ENCODE data around the gene STAT4.

The STAT4 gene

GRCh38 chr2:190986221-190986953, 164.4 kb downstream of the STAT4 start:
- H3K4me3 ChIP-seq (ENCODE audit: low read depth in 1 of 2, low read length in 2 of 2), result no peak overlapping the region
- no peaks in the 10 kb centered on the region for H3K27me3 ChIP-seq (ENCODE audit: low read depth, low read length)
- H3K9me3 ChIP-seq (ENCODE audit: control insufficient read depth in 1 of 2, low read length in 2 of 2), result no peaks in the 10 kb centered on the region
- no peaks in the 10 kb centered on the region for H3K4me1 ChIP-seq (ENCODE audit: control insufficient read depth in 1 of 2, insufficient read depth in 2 of 2, low read length in 2 of 2)
- peaks cover 96% of the 10 kb centered on the region in 2 donors for H3K36me3 ChIP-seq (ENCODE audit: control insufficient read depth in 1 of 2, insufficient read depth in 2 of 2, low read length in 2 of 2)
- no peak overlapping the region for H3K27ac ChIP-seq (ENCODE audit: low read length)

- peaks cover 95 to 96% of the 10 kb centered on the region in 2 donors for H3K36me3 ChIP-seq (ENCODE audit: control insufficient read depth in 1 of 2, insufficient read depth in 2 of 2, low read length in 2 of 2)
- no peaks in the 10 kb centered on the region for H3K4me1 ChIP-seq (ENCODE audit: control insufficient read depth in 1 of 2, insufficient read depth in 2 of 2, low read length in 2 of 2)
- H3K4me3 ChIP-seq (ENCODE audit: low read depth in 1 of 2, low read length in 2 of 2), result no peak overlapping the region
- no peaks in the 10 kb centered on the region for H3K27me3 ChIP-seq (ENCODE audit: low read depth, low read length)
- H3K9me3 ChIP-seq (ENCODE audit: control insufficient read depth in 1 of 2, low read length in 2 of 2), result no peaks in the 10 kb centered on the region
- H3K27ac ChIP-seq (ENCODE audit: low read length), result no peak overlapping the region
Observed at GRCh38 chr2:190984595-190984994, 166.2 kb downstream of the STAT4 start.

GRCh38 chr2:190982262-190983034, 168.3 kb downstream of the STAT4 start:
- H3K9me3 ChIP-seq (ENCODE audit: control insufficient read depth in 1 of 2, low read length in 2 of 2), result no peaks in the 10 kb centered on the region
- H3K27me3 ChIP-seq (ENCODE audit: low read depth, low read length), result no peaks in the 10 kb centered on the region
- no peak overlapping the region for H3K27ac ChIP-seq (ENCODE audit: low read length)
- peaks cover 96 to 99% of the 10 kb centered on the region in 2 donors for H3K36me3 ChIP-seq (ENCODE audit: control insufficient read depth in 1 of 2, insufficient read depth in 2 of 2, low read length in 2 of 2)
- H3K4me1 ChIP-seq (ENCODE audit: control insufficient read depth in 1 of 2, insufficient read depth in 2 of 2, low read length in 2 of 2), result no peaks in the 10 kb centered on the region
- no peak overlapping the region for H3K4me3 ChIP-seq (ENCODE audit: low read depth in 1 of 2, low read length in 2 of 2)

- Histone ChIP-seq H3K9me3 (ENCODE audit: control insufficient read depth in 1 of 2, low read length in 2 of 2) (no peaks in the 10 kb centered on the region), H3K4me3 (ENCODE audit: low read depth in 1 of 2, low read length in 2 of 2) (no peak overlapping the region), H3K4me1 (ENCODE audit: control insufficient read depth in 1 of 2, insufficient read depth in 2 of 2, low read length in 2 of 2) (no peaks in the 10 kb centered on the region), H3K27ac (ENCODE audit: low read length) (no peak overlapping the region), H3K36me3 (ENCODE audit: control insufficient read depth in 1 of 2, insufficient read depth in 2 of 2, low read length in 2 of 2) (peaks cover 94 to 95% of the 10 kb centered on the region in 2 donors), H3K27me3 (ENCODE audit: low read depth, low read length) (no peaks in the 10 kb centered on the region)
Observed at GRCh38 chr2:190981733-190982132, 169.1 kb downstream of the STAT4 start.

GRCh38 chr2:190981333-190981732, 169.5 kb downstream of the STAT4 start:
- Histone ChIP-seq H3K36me3 (ENCODE audit: control insufficient read depth in 1 of 2, insufficient read depth in 2 of 2, low read length in 2 of 2) (peaks cover 94 to 95% of the 10 kb centered on the region in 2 donors), H3K9me3 (ENCODE audit: control insufficient read depth in 1 of 2, low read length in 2 of 2) (no peaks in the 10 kb centered on the region), H3K4me1 (ENCODE audit: control insufficient read depth in 1 of 2, insufficient read depth in 2 of 2, low read length in 2 of 2) (no peaks in the 10 kb centered on the region), H3K27ac (ENCODE audit: low read length) (no peak overlapping the region), H3K4me3 (ENCODE audit: low read depth in 1 of 2, low read length in 2 of 2) (no peak overlapping the region), H3K27me3 (ENCODE audit: low read depth, low read length) (no peaks in the 10 kb centered on the region)

- Histone ChIP-seq H3K9me3 (ENCODE audit: control insufficient read depth in 1 of 2, low read length in 2 of 2) (no peaks in the 10 kb centered on the region), H3K36me3 (ENCODE audit: control insufficient read depth in 1 of 2, insufficient read depth in 2 of 2, low read length in 2 of 2) (peaks cover 94 to 95% of the 10 kb centered on the region in 2 donors), H3K4me1 (ENCODE audit: control insufficient read depth in 1 of 2, insufficient read depth in 2 of 2, low read length in 2 of 2) (no peaks in the 10 kb centered on the region), H3K27ac (ENCODE audit: low read length) (no peak overlapping the region), H3K27me3 (ENCODE audit: low read depth, low read length) (no peaks in the 10 kb centered on the region), H3K4me3 (ENCODE audit: low read depth in 1 of 2, low read length in 2 of 2) (no peak overlapping the region)
Observed at GRCh38 chr2:190980630-190981209, 170.1 kb downstream of the STAT4 start.

GRCh38 chr2:190979906-190980629, 170.7 kb downstream of the STAT4 start:
- H3K36me3 ChIP-seq (ENCODE audit: control insufficient read depth in 1 of 2, insufficient read depth in 2 of 2, low read length in 2 of 2), result peaks cover 94 to 95% of the 10 kb centered on the region in 2 donors
- no peaks in the 10 kb centered on the region for H3K9me3 ChIP-seq (ENCODE audit: control insufficient read depth in 1 of 2, low read length in 2 of 2)
- no peak overlapping the region for H3K4me3 ChIP-seq (ENCODE audit: low read depth in 1 of 2, low read length in 2 of 2)
- no peak overlapping the region for H3K27ac ChIP-seq (ENCODE audit: low read length)
- H3K4me1 ChIP-seq (ENCODE audit: control insufficient read depth in 1 of 2, insufficient read depth in 2 of 2, low read length in 2 of 2), result no peaks in the 10 kb centered on the region
- no peaks in the 10 kb centered on the region for H3K27me3 ChIP-seq (ENCODE audit: low read depth, low read length)
